Uterus (tissue), 4 donors: ENCODE measurements around the gene BCDIN3D. TPM values are rescaled to one million over a fixed set of nuclear protein-coding genes. Genes with fewer than 3 reads are reported as not detected.
A peak's percentile ranks its signal among the peaks of the same experiment; 100 is the strongest.

Experiments
- DNase-seq, 2 donors: peaks; one replicate each; pipeline ENCODE4 v3.0.0-alpha.2; 2019 to 2020
- H3K27ac ChIP-seq, 2 donors: fragments of 200-600 bp; sonication (generic); 1 replicate in 1 of 2; 2 replicates in 1 of 2; pipeline ENCODE4 v1.5.1; 2016 to 2018
- H3K27me3 ChIP-seq, 2 donors: fragments of 200-600 bp; sonication (generic); one replicate each; pipeline ENCODE4 v1.5.1; 2018 to 2019; ENCODE audit warnings: control low read depth in 1 of 2
- H3K36me3 ChIP-seq, 2 donors: fragments of 200-600 bp; sonication (generic); one replicate each; pipeline ENCODE4 v1.5.1; 2019; ENCODE audit warnings: control low read depth in 1 of 2
- H3K4me1 ChIP-seq, 2 donors: fragments of 200-600 bp; sonication (generic); one replicate each; pipeline ENCODE4 v1.5.1; 2018 to 2019; ENCODE audit warnings: control low read depth in 1 of 2
- H3K4me3 ChIP-seq, 2 donors: fragments of 200-600 bp; sonication (generic); 1 replicate in 1 of 2; 2 replicates in 1 of 2; pipeline ENCODE4 v1.5.1; 2018 to 2019; ENCODE audit warnings: mild to moderate bottlenecking in 1 of 2
- H3K9me3 ChIP-seq, 2 donors: fragments of 200-600 bp; sonication (generic); one replicate each; pipeline ENCODE4 v1.5.1; 2019; ENCODE audit warnings: control low read depth in 1 of 2
- CTCF ChIP-seq, 4 experiments: fragments of 200-600 bp in 2 of 4; fragments of 450-650 bp in 2 of 4; sonication (generic) in 2 of 4; IDR thresholded peaks; one replicate each; pipeline ENCODE4 v1.5.1; 2016 to 2019; ENCODE audit warnings: antibody characterized with exemption in 4 of 4, mild to moderate bottlenecking in 2 of 4, moderate library complexity in 1 of 4
- POLR2A ChIP-seq, 2 donors: fragments of 450-650 bp; IDR thresholded peaks; one replicate each; pipeline ENCODE4 v1.6.1; 2016; ENCODE audit warnings: antibody characterized with exemption in 2 of 2, mild to moderate bottlenecking in 1 of 2, moderate library complexity in 1 of 2
- intact Hi-C: fragments of 100-400 bp; cut with DNase I; formaldehyde crosslinking; loops from one replicate; pipeline ENCODE4 v1.15.1; 2023; ENCODE audit warnings: low total_unique reads
- total RNA-seq, 4 donors: library from RNA; depleted of rRNA in 3 of 4; stranded (reverse); fragments of >200 nt in 3 of 4; gene quantifications; one replicate each; pipeline versions ENCODE4 v1.1.0 to v1.2.4, GENCODE V29; 2014 to 2023
- donor health status: DM: yes; HTN: yes; CAD: no.

The BCDIN3D gene
- total RNA-seq, 4 donors from 2014 or later = 2.1 to 7.2 (median 2.7) TPM

GRCh38 chr12:49887091-49887490, 44.2 kb upstream of the BCDIN3D start:
- DNase-seq = no peak
- intact Hi-C loops = no loop called here
- no peaks in the 10 kb centered on the region for H3K9me3 ChIP-seq
- TF ChIP-seq CTCF (IDR thresholded peaks at IDR 0.05) (no peak), POLR2A (IDR thresholded peaks at IDR 0.05) (no peak)
- no peak overlapping the region for H3K4me3 ChIP-seq
- no peaks in the 10 kb centered on the region for H3K4me1 ChIP-seq
- H3K27ac ChIP-seq = no peak overlapping the region
- no peaks in the 10 kb centered on the region for H3K27me3 ChIP-seq
- H3K36me3 ChIP-seq = no peaks in the 10 kb centered on the region

- TF ChIP-seq POLR2A (IDR thresholded peaks at IDR 0.05) = no peak
- TF ChIP-seq CTCF (IDR thresholded peaks at IDR 0.05) = no peak
- intact Hi-C loops = no loop called here
- Histone ChIP-seq H3K9me3 (no peaks in the 10 kb centered on the region), H3K36me3 (no peaks in the 10 kb centered on the region), H3K4me3 (no peak overlapping the region), H3K27me3 (no peaks in the 10 kb centered on the region), H3K27ac (no peak overlapping the region), H3K4me1 (no peaks in the 10 kb centered on the region)
- DNase-seq = no peak
Observed at GRCh38 chr12:49885663-49886461, 43.0 kb upstream of the BCDIN3D start.

- no peak overlapping the region for H3K27ac ChIP-seq
- intact Hi-C loops = no loop called here
- no peak for DNase-seq
Observed at GRCh38 chr12:49885118-49885517, 42.2 kb upstream of the BCDIN3D start.

DNA sequence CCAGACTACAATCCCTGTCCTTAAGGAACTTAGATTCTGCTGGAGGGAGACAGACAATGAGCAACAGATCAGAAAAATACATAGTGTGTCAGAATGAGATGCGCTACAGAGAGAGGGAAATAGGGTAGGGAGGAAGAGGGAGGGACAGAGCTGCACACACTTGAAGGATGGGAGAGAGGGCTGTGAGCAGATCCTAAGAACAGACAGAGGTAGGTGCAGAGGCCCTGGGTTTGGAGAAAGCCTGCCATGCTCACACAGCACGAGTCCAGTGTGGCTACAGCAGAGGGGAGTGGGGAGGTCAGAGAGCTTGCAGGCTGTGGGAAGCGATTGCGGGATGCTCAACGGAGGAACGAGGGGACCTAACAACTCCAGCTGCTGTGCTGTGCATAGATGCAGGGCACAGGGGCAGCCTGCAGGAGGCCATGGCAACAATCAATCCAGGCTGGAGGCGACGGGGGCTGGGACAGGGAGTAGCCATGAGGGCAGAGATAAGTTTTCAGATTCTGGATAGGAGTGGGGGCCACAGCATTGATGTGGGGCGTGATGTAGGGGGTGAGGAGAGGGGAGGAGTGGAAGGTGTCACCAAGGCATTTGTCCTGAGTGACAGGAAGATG, 40.1 kb upstream of the BCDIN3D start:
- H3K9me3 ChIP-seq = no peaks in the 10 kb centered on the region
- intact Hi-C loops = no loop called here
- no peak overlapping the region for H3K4me3 ChIP-seq
- TF ChIP-seq POLR2A (IDR thresholded peaks at IDR 0.05) (no peak), CTCF (IDR thresholded peaks at IDR 0.05) (no peak)
- H3K4me1 ChIP-seq = no peaks in the 10 kb centered on the region
- DNase-seq = peak in 1 of 2 donors; percentile 11
- H3K27ac ChIP-seq = no peak overlapping the region
- H3K36me3 ChIP-seq = no peaks in the 10 kb centered on the region
- H3K27me3 ChIP-seq = no peaks in the 10 kb centered on the region

More at GRCh38 chr12:49885118-49885517, 42.2 kb upstream of the BCDIN3D start:
- Histone ChIP-seq H3K4me1 (no peaks in the 10 kb centered on the region), H3K36me3 (no peaks in the 10 kb centered on the region), H3K9me3 (no peaks in the 10 kb centered on the region), H3K27me3 (no peaks in the 10 kb centered on the region), H3K4me3 (no peak overlapping the region)
- no peak for TF ChIP-seq POLR2A (IDR thresholded peaks at IDR 0.05)
- TF ChIP-seq CTCF (IDR thresholded peaks at IDR 0.05) = no peak

DNA sequence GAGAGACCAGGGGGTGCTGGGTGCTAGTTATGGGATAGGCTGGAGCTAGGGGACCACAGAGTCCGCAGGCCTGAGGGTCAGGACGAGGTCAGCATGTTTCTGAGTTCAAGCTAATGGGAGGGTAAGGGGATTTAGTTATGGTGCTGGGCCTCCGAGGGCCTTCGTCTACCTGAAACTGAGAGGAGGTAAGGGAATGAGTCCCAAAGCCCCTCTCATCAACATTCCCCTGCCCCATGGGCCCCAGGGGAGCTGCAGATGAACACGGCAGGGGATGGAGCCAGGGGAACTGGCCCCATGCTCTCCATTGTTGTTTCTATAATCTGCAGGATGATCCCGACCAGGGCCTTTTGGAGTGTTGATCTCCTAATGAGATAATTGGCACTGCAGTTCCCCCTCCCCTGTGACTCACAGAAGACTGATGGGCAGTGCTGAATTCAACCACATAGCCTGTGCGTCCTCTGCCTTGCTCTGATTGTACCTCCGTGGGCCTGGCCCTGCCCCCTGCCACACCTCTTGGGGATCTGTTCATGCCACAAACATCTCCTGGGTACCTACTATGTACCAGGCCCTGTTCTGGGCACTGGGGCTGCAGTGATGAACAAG, 39.4 kb upstream of the BCDIN3D start:
- no peak for TF ChIP-seq POLR2A (IDR thresholded peaks at IDR 0.05)
- TF ChIP-seq CTCF (IDR thresholded peaks at IDR 0.05) = no peak
- Histone ChIP-seq H3K4me3 (no peak overlapping the region), H3K9me3 (no peaks in the 10 kb centered on the region), H3K27ac (no peak overlapping the region), H3K27me3 (no peaks in the 10 kb centered on the region), H3K4me1 (no peaks in the 10 kb centered on the region), H3K36me3 (no peaks in the 10 kb centered on the region)
- intact Hi-C loops = no loop called here
- no peak for DNase-seq
